ENCODE data around the gene KBTBD13.

Gene KBTBD13

DNA sequence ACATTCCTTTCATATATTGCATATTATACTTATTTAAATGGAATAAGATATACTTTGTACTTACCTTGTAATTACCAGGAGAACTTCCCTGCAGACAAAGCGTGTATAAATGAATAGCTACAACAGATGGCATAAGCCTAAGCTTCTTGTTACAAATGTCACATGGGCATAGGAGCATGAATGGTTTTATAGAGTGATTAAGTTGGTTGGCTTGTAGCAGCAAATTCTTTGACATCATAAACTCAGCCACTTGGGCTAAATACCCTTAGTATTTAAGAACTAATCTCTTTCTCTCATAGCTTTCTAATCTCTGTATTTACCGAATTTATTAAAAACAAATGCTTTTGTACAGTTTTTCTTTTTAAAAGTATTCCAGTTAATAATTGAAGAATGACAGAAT is 38.5 kb downstream of the KBTBD13 start, which contains the start of gene UBAP1L:
TSS of gene UBAP1L (minus strand) at position 115 of the 400 bp plus-strand sequence. CDS start 8,985 bp downstream, outside the sequence.
- no peak for DNase-seq (ENCODE audit: low read depth)

DNA sequence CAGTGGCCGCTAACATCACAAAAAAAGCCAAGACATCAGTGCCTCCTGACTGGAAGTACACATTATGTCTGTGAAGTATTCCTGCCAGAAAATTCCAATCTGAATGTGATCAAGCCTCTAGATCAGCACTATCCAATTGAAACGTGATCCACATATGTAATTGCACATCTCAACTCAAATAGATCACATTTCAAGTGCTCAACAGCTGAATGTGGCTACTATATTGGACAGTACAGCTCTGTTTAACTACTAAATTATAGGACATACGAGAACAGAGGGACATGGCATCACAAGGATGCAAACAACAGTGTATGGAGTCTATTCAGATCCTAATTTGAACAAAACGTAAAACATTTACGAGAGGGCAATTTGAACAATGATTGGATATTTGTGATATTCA is 39.0 kb downstream of the KBTBD13 start:
- DNase-seq (ENCODE audit: low read depth), result no peak
